Nephron progenitor cell (in vitro differentiated cells): ENCODE data around the gene CYP21A2.
"Not testable (repeated sequence)": the region's sequence is repeated elsewhere in the genome, so short reads cannot be mapped to it uniquely, and the experiment has no call there.

Source experiments
- DNase-seq: peaks from one replicate; pipeline ENCODE4 v3.0.0; 2021
- H3K27ac Mint-ChIP-seq: 2 replicates; pipeline ENCODE4 v1.8.0; 2021; ENCODE audit warnings: mild to moderate bottlenecking, moderate library complexity, mixed read lengths
- H3K27me3 Mint-ChIP-seq: 2 replicates; pipeline ENCODE4 v1.8.0; 2021; ENCODE audit warnings: mild to moderate bottlenecking, low read depth, mixed read lengths; ENCODE audit not compliant: poor library complexity
- H3K36me3 Mint-ChIP-seq: 2 replicates; pipeline ENCODE4 v1.8.0; 2021; ENCODE audit warnings: low read depth, mixed read lengths
- H3K4me1 Mint-ChIP-seq: 2 replicates; pipeline ENCODE4 v1.8.0; 2021; ENCODE audit warnings: mixed read lengths
- H3K4me3 Mint-ChIP-seq: 2 replicates; pipeline ENCODE4 v1.8.0; 2021; ENCODE audit warnings: mild to moderate bottlenecking, moderate library complexity, mixed read lengths
- H3K9me3 Mint-ChIP-seq: 2 replicates; pipeline ENCODE4 v1.8.0; 2021; ENCODE audit warnings: mild to moderate bottlenecking, moderate library complexity, mixed read lengths

CYP21A2 gene

GRCh38 chr6:32010856-32011530 is 27.2 kb upstream of the CYP21A2 start:
- H3K4me3 Mint-ChIP-seq, H3K36me3 Mint-ChIP-seq, H3K9me3 Mint-ChIP-seq, H3K27me3 Mint-ChIP-seq, DNase-seq, H3K4me1 Mint-ChIP-seq, H3K27ac Mint-ChIP-seq: not testable (repeated sequence)

GRCh38 chr6:32012941-32013617 is 25.1 kb upstream of the CYP21A2 start:
- not testable (repeated sequence) for H3K4me3 Mint-ChIP-seq, H3K36me3 Mint-ChIP-seq, H3K9me3 Mint-ChIP-seq, H3K4me1 Mint-ChIP-seq, H3K27me3 Mint-ChIP-seq, DNase-seq, H3K27ac Mint-ChIP-seq

- H3K27ac Mint-ChIP-seq, DNase-seq, H3K9me3 Mint-ChIP-seq, H3K36me3 Mint-ChIP-seq, H3K27me3 Mint-ChIP-seq, H3K4me1 Mint-ChIP-seq, H3K4me3 Mint-ChIP-seq: not testable (repeated sequence)
These were observed 24.5 kb upstream of the CYP21A2 start for GRCh38 chr6:32013738-32014137.

- not testable (repeated sequence) for H3K4me1 Mint-ChIP-seq, DNase-seq, H3K27me3 Mint-ChIP-seq, H3K36me3 Mint-ChIP-seq, H3K27ac Mint-ChIP-seq, H3K9me3 Mint-ChIP-seq, H3K4me3 Mint-ChIP-seq
These were observed 23.7 kb upstream of the CYP21A2 start, which contains the start of gene C4B for GRCh38 chr6:32014547-32014946. Gene C4B (plus strand): TSS chr6:32014795. CDS start chr6:32014846, 51 bp downstream.

- H3K9me3 Mint-ChIP-seq, DNase-seq, H3K27me3 Mint-ChIP-seq, H3K4me1 Mint-ChIP-seq, H3K27ac Mint-ChIP-seq, H3K36me3 Mint-ChIP-seq, H3K4me3 Mint-ChIP-seq: not testable (repeated sequence)
These were observed 16.1 kb upstream of the CYP21A2 start for GRCh38 chr6:32022100-32022499.

GRCh38 chr6:32028631-32029030 is 9.6 kb upstream of the CYP21A2 start:
- H3K27me3 Mint-ChIP-seq = not testable (repeated sequence)

GRCh38 chr6:32029553-32029952 is 8.7 kb upstream of the CYP21A2 start:
- H3K27ac Mint-ChIP-seq, H3K4me1 Mint-ChIP-seq, H3K36me3 Mint-ChIP-seq, H3K9me3 Mint-ChIP-seq, H3K4me3 Mint-ChIP-seq, DNase-seq, H3K27me3 Mint-ChIP-seq: not testable (repeated sequence)

More at GRCh38 chr6:32028631-32029030, 9.6 kb upstream of the CYP21A2 start:
- H3K9me3 Mint-ChIP-seq, H3K27ac Mint-ChIP-seq, H3K36me3 Mint-ChIP-seq, H3K4me3 Mint-ChIP-seq, DNase-seq, H3K4me1 Mint-ChIP-seq: not testable (repeated sequence)

GRCh38 chr6:32035283-32036013 is 2.8 kb upstream of the CYP21A2 start:
- H3K27ac Mint-ChIP-seq, H3K9me3 Mint-ChIP-seq, H3K27me3 Mint-ChIP-seq, H3K4me1 Mint-ChIP-seq, DNase-seq, H3K36me3 Mint-ChIP-seq, H3K4me3 Mint-ChIP-seq: not testable (repeated sequence)

GRCh38 chr6:32037136-32037535 is 1.1 kb upstream of the CYP21A2 start:
- DNase-seq, H3K4me3 Mint-ChIP-seq, H3K4me1 Mint-ChIP-seq, H3K27ac Mint-ChIP-seq, H3K27me3 Mint-ChIP-seq, H3K36me3 Mint-ChIP-seq, H3K9me3 Mint-ChIP-seq: not testable (repeated sequence)

GRCh38 chr6:32038878-32039277 is 663 bp downstream of the CYP21A2 start:
- not testable (repeated sequence) for H3K27me3 Mint-ChIP-seq, DNase-seq, H3K4me3 Mint-ChIP-seq, H3K4me1 Mint-ChIP-seq, H3K9me3 Mint-ChIP-seq, H3K27ac Mint-ChIP-seq, H3K36me3 Mint-ChIP-seq

GRCh38 chr6:32039321-32040274 is 1.4 kb downstream of the CYP21A2 start:
- not testable (repeated sequence) for H3K4me1 Mint-ChIP-seq, H3K36me3 Mint-ChIP-seq, H3K4me3 Mint-ChIP-seq, H3K27ac Mint-ChIP-seq, H3K27me3 Mint-ChIP-seq, DNase-seq, H3K9me3 Mint-ChIP-seq

- H3K4me3 Mint-ChIP-seq, H3K4me1 Mint-ChIP-seq, H3K27ac Mint-ChIP-seq, H3K9me3 Mint-ChIP-seq, H3K27me3 Mint-ChIP-seq, H3K36me3 Mint-ChIP-seq, DNase-seq: not testable (repeated sequence)
These were observed 2.3 kb downstream of the CYP21A2 start for GRCh38 chr6:32040299-32041049.

GRCh38 chr6:32041050-32041321 is 2.8 kb downstream of the CYP21A2 start:
- not testable (repeated sequence) for DNase-seq, H3K36me3 Mint-ChIP-seq, H3K9me3 Mint-ChIP-seq, H3K27ac Mint-ChIP-seq, H3K4me3 Mint-ChIP-seq, H3K4me1 Mint-ChIP-seq, H3K27me3 Mint-ChIP-seq
